ENCODE results near the gene PCLO. TPM values are rescaled to one million over a fixed set of nuclear protein-coding genes. Genes with fewer than 3 reads are reported as not detected.

The PCLO gene
- total RNA-seq: 0.35 and 5.2 TPM in 2 replicates

- DNase-seq (ENCODE audit: low read depth): peak; percentile 90
Observed at GRCh38 chr7:83162402-83163256, at the start of gene PCLO. TSS of gene PCLO (minus strand) at chr7:83162884. CDS start at chr7:83162592, 292 bp downstream.

- DNase-seq (ENCODE audit: low read depth): no peak
Observed at GRCh38 chr7:83211685-83212084, 49.0 kb upstream of the PCLO start.

- no peak for DNase-seq (ENCODE audit: low read depth)
Observed at GRCh38 chr7:83210479-83210878, 47.8 kb upstream of the PCLO start.

- no peak for DNase-seq (ENCODE audit: low read depth)
Observed at GRCh38 chr7:83204715-83205114, 42.0 kb upstream of the PCLO start.

GRCh38 chr7:83201355-83201754 is 38.7 kb upstream of the PCLO start:
- DNase-seq (ENCODE audit: low read depth): no peak

- DNase-seq (ENCODE audit: low read depth): no peak
Observed at GRCh38 chr7:83190659-83191389, 28.1 kb upstream of the PCLO start.

GRCh38 chr7:83178796-83179195 is 16.1 kb upstream of the PCLO start:
- no peak for DNase-seq (ENCODE audit: low read depth)

GRCh38 chr7:83178066-83178465 is 15.4 kb upstream of the PCLO start:
- DNase-seq (ENCODE audit: low read depth): no peak

- no peak for DNase-seq (ENCODE audit: low read depth)
Observed at GRCh38 chr7:83173664-83174063, 11.0 kb upstream of the PCLO start.

GRCh38 chr7:83166781-83167180 is 4.1 kb upstream of the PCLO start:
- no peak for DNase-seq (ENCODE audit: low read depth)

- peak; percentile 2 for DNase-seq (ENCODE audit: low read depth)
Observed at GRCh38 chr7:83161899-83162401, 734 bp downstream of the PCLO start.

- DNase-seq (ENCODE audit: low read depth): peak; percentile 29
Observed at GRCh38 chr7:83161186-83161585, 1.5 kb downstream of the PCLO start.

GRCh38 chr7:83159731-83160130 is 3.0 kb downstream of the PCLO start:
- DNase-seq (ENCODE audit: low read depth): peak; percentile 33

- no peak for DNase-seq (ENCODE audit: low read depth)
Observed at GRCh38 chr7:83156006-83156405, 6.7 kb downstream of the PCLO start.

GRCh38 chr7:83155407-83155806 is 7.3 kb downstream of the PCLO start:
- DNase-seq (ENCODE audit: low read depth): no peak

GRCh38 chr7:83153419-83153818 is 9.3 kb downstream of the PCLO start:
- DNase-seq (ENCODE audit: low read depth): no peak

- no peak for DNase-seq (ENCODE audit: low read depth)
Observed at GRCh38 chr7:83150310-83150709, 12.4 kb downstream of the PCLO start.

- DNase-seq (ENCODE audit: low read depth): peak; percentile 53
Observed at GRCh38 chr7:83149466-83149865, 13.2 kb downstream of the PCLO start.

- DNase-seq (ENCODE audit: low read depth): peak; percentile 83
Observed at GRCh38 chr7:83148776-83149175, 13.9 kb downstream of the PCLO start.

GRCh38 chr7:83143107-83143506 is 19.6 kb downstream of the PCLO start:
- no peak for DNase-seq (ENCODE audit: low read depth)

- no peak for DNase-seq (ENCODE audit: low read depth)
Observed at GRCh38 chr7:83142365-83142764, 20.3 kb downstream of the PCLO start.

- DNase-seq (ENCODE audit: low read depth): no peak
Observed at GRCh38 chr7:83141927-83142326, 20.8 kb downstream of the PCLO start.

All from renal cortical epithelial cell (primary cell).